GM12878 (cell line): Measurements from ENCODE around the gene REPIN1. TPM values are rescaled to one million over a fixed set of nuclear protein-coding genes. Genes with fewer than 3 reads are reported as not detected.

Experiments used
- ATAC-seq: fragments of 200-7000 bp; cut with Tn5 transposase; 3 replicates; pipeline ENCODE4 v1.9.1; 2020; ENCODE audit warnings: mild to moderate bottlenecking, moderate library complexity
- BruUV-seq: library from RNA; stranded (reverse); fragments of 400-500 nt; replicated peaks from 2 replicates; lab custom pipeline; 2021; lab: Mats Ljungman, UMichigan
- CTCF ChIA-PET: fragments of 300-600 bp; sonication (Branson Sonifier 250); formaldehyde crosslinking; extraction: SDS; loops from one replicate; lab custom pipeline; 2021; ENCODE audit warnings: inconsistent platforms; lab: Yijun Ruan, JAX
- POLR2A ChIA-PET: fragments of 350-600 bp; formaldehyde crosslinking; extraction: SDS; loops from one replicate; lab custom pipeline; 2021; ENCODE audit warnings: inconsistent platforms; lab: Charles Lee
- RAD21 ChIA-PET: fragments of 300-600 bp; sonication (Branson Sonifier 250); formaldehyde crosslinking; loops from one replicate; lab custom pipeline; 2023; ENCODE audit warnings: antibody characterized with exemption; ENCODE audit not compliant: unreplicated experiment; lab: Charles Lee
- SMC1A ChIA-PET: fragments of 300-600 bp; sonication (Branson Sonifier 250); formaldehyde crosslinking; loops from one replicate; lab custom pipeline; 2023; ENCODE audit not compliant: unreplicated experiment, uncharacterized antibody; lab: Charles Lee
- DNase-seq: peaks from one replicate; pipeline ENCODE4 v3.0.0-alpha.2; 2011; ENCODE audit warnings: low read depth, low spot score
- FAIRE-seq: peaks from 3 replicates; lab custom pipeline; 2011; peaks lifted over from hg19 to GRCh38; lab: Jason Lieb, UNC
- H2AFZ ChIP-seq: 2 replicates; pipeline ENCODE4 v1.6.0; 2011; ENCODE audit warnings: low read depth, low read length, control low read depth; ENCODE audit not compliant: control insufficient read depth
- H3K27ac ChIP-seq: 2 replicates; pipeline ENCODE4 v1.5.1; 2011; ENCODE audit warnings: control low read depth; ENCODE audit not compliant: control insufficient read depth, insufficient read depth
- H3K27me3 ChIP-seq, 2 experiments: replicated peaks in 1 of 2; 2 replicates each; pipeline versions ENCODE4 v1.6.0 to v1.6.1; 2011; ENCODE audit warnings: low read length in 1 of 2; ENCODE audit not compliant: control insufficient read depth in 2 of 2, insufficient read depth in 2 of 2
- H3K36me3 ChIP-seq, 2 experiments: 2 replicates each; pipeline ENCODE4 v1.5.1; 2011; ENCODE audit warnings: low read length in 1 of 2; ENCODE audit not compliant: control insufficient read depth in 2 of 2, insufficient read depth in 2 of 2
- H3K4me1 ChIP-seq: 2 replicates; pipeline ENCODE4 v1.6.1; 2011; ENCODE audit warnings: mild to moderate bottlenecking, low read length, moderate library complexity, mixed read lengths; ENCODE audit not compliant: control insufficient read depth, insufficient read depth
- H3K4me2 ChIP-seq: 2 replicates; pipeline ENCODE4 v1.6.0; 2011; ENCODE audit warnings: control low read depth; ENCODE audit not compliant: control insufficient read depth, insufficient read depth
- H3K4me3 ChIP-seq: fragments of 200-600 bp; sonication (generic); 2 replicates; pipeline ENCODE4 v1.5.1; 2016
- H3K79me2 ChIP-seq: 2 replicates; pipeline ENCODE4 v1.6.0; 2011; ENCODE audit warnings: low read length; ENCODE audit not compliant: control insufficient read depth, insufficient read depth
- H3K9ac ChIP-seq: 2 replicates; pipeline ENCODE4 v1.8.0; 2011; ENCODE audit warnings: low read length, control low read depth, mixed read lengths; ENCODE audit not compliant: control insufficient read depth, insufficient read depth
- H3K9me3 ChIP-seq: replicated peaks from 3 replicates; pipeline ENCODE4 v1.5.1; 2011; ENCODE audit warnings: mild to moderate bottlenecking, low read length; ENCODE audit not compliant: control insufficient read depth, insufficient read depth
- H4K20me1 ChIP-seq: 2 replicates; pipeline ENCODE4 v1.6.0; 2011; ENCODE audit not compliant: control insufficient read depth, insufficient read depth
- GATAD2B ChIP-seq: fragments of 450-650 bp; conservative IDR thresholded peaks from 2 replicates; pipeline ENCODE4 v1.6.1; 2017; ENCODE audit warnings: low read depth, mild to moderate bottlenecking, moderate library complexity
- HSF1 ChIP-seq: fragments of 150-350 bp; IDR thresholded peaks from 2 replicates; pipeline ENCODE4 v1.6.1; 2014; ENCODE audit warnings: mild to moderate bottlenecking, low read depth, low read length
- WGBS: methylation state at CpG from one replicate; pipeline ENCODE4 v1.1.6; 2016; ENCODE audit warnings: low lambda C conversion rate; ENCODE audit not compliant: insufficient replicate concordance, insufficient coverage; ENCODE audit errors: missing lambda C conversion rate; 5-methylcytosine and 5-hydroxymethylcytosine counted together
- in situ Hi-C: fragments of 300-500 bp; cut with MboI; formaldehyde crosslinking; loops from 9 replicates; pipeline ENCODE4 v1.14.3; 2018; ENCODE audit warnings: mixed read lengths
- intact Hi-C: fragments of 100-400 bp; cut with micrococcal nuclease; formaldehyde crosslinking; loops from one replicate; pipeline ENCODE4 v1.14.2; 2022; ENCODE audit not compliant: unreplicated experiment
- polyA plus RNA-seq, 11 experiments: library from polyadenylated mRNA; depleted of rRNA in 4 of 11; unstranded in 6 of 11; stranded (reverse) in 5 of 11; fragments of >200 nt; fragmentation: Nextera tagmentation in 4 of 11; fragmentation: Illumina TruSeq in 1 of 11; extraction: Ambion mirVana in 4 of 11; extraction: Trizol in 1 of 11; gene quantifications; 1 replicate in 1 of 11; 2 replicates in 10 of 11; pipeline versions ENCODE4 v1.2.1 to v1.2.3, GENCODE V29; 2011 to 2016; ENCODE audit warnings: inconsistent platforms in 2 of 11, missing spikeins in 2 of 11, low read depth in 1 of 11
- total RNA-seq, 4 experiments: library from RNA; depleted of rRNA in 3 of 4; stranded (reverse); fragments of >200 nt in 3 of 4; fragmentation: Illumina TruSeq in 1 of 4; extraction: Trizol in 1 of 4; gene quantifications; 2 replicates each; pipeline versions ENCODE4 v1.2.1 to v1.2.3, GENCODE V29; 2013 to 2021

Gene REPIN1
- total and polyA plus RNA-seq, 10 of the 15 experiments (the other 5 are each of a cell fraction or from before 2014, with no cell fraction given): 5.1 to 172 (median 76.9) TPM

DNA sequence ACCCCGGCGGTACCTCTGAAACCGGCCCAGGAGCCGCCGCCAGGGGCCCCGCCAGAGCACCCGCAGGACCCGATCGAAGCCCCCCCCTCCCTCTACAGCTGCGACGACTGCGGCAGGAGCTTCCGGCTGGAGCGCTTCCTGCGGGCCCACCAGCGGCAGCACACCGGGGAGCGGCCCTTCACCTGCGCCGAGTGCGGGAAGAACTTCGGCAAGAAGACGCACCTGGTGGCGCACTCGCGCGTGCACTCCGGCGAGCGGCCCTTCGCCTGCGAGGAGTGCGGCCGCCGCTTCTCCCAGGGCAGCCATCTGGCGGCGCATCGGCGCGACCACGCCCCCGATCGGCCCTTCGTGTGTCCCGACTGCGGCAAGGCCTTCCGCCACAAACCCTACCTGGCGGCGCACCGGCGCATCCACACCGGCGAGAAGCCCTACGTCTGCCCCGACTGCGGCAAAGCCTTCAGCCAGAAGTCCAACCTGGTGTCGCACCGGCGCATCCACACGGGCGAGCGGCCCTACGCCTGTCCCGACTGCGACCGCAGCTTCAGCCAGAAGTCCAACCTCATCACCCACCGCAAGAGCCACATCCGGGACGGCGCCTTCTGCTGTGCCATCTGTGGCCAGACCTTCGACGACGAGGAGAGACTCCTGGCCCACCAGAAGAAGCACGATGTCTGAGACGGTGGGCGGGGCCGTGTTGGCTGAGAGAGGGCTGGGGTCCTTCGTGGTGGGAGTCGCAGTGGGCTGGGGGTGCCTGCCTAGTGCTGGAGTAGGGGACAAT lies 3.8 kb downstream of the REPIN1 start:
- H3K4me3 ChIP-seq: peak overlapping the region; percentile 58; the same call in 1 of the 2 replicates
- H3K9ac ChIP-seq: no peak overlapping the region
- H3K4me1 ChIP-seq: peaks cover 39% of the 10 kb centered on the region
- FAIRE-seq: no peak
- 98% methylated on average over 39 of the region's 79 CpGs for WGBS
- H3K36me3 ChIP-seq: peaks cover 17 to 20% of the 10 kb centered on the region in 2 experiments
- ATAC-seq: no peak
- H4K20me1 ChIP-seq: no peaks in the 10 kb centered on the region; the same call in 1 of the 2 replicates
- RAD21 ChIA-PET: interaction anchor here (2.9 kb wide), 1 partner anchor 34 kb away, joined by 15 read pairs; a partner anchor contains a TSS
- POLR2A ChIA-PET: interaction anchor here (1.2 to 6.2 kb wide), 2 partner anchors 36 to 49 kb away, joined by 4 to 89 read pairs; partner anchors contain the start of genes ACTR3C and LRRC61
- H3K27ac ChIP-seq: no peak overlapping the region
- CTCF ChIA-PET: interaction anchor here (7.7 kb wide), 1 partner anchor 33 kb away, joined by 70 read pairs; a partner anchor contains a TSS
- H3K27me3 ChIP-seq: no peaks in the 10 kb centered on the region
- no TSS peak for BruUV-seq
- SMC1A ChIA-PET: interaction anchor here (0.9 to 1.3 kb wide), 2 partner anchors 37 to 38 kb away, joined by 3 read pairs; no protein-coding TSS in a partner anchor
- H3K4me2 ChIP-seq: peak overlapping the region; percentile 58; the same call in 1 of the 2 replicates
- H2AFZ ChIP-seq: no peak overlapping the region
- peaks cover 69% of the 10 kb centered on the region for H3K79me2 ChIP-seq
- in situ Hi-C loops (no loop called here), intact Hi-C loops (no loop called here)
- TF ChIP-seq GATAD2B (peak; percentile 28; the same call in 1 of the 2 replicates), HSF1 (no peak)
- H3K9me3 ChIP-seq: no peaks in the 10 kb centered on the region
- DNase-seq: no peak
